ENCODE results near the gene FAM210B. TPM values are rescaled to one million over a fixed set of nuclear protein-coding genes. Genes with fewer than 3 reads are reported as not detected.

The FAM210B gene, protein sequence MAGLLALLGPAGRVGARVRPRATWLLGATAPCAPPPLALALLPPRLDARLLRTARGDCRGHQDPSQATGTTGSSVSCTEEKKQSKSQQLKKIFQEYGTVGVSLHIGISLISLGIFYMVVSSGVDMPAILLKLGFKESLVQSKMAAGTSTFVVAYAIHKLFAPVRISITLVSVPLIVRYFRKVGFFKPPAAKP
- total RNA-seq (10 to 100 TPM; 48.3 to 69.8 (median 57.2) TPM), polyA plus RNA-seq (10 to 100 TPM; 32.6 to 34.2 TPM)
- long read RNA-seq, donor 1, transcript FAM210B-201 (3 exons, 3,046 nt): major isoform, 139 of 152 reads
- long read RNA-seq, donor 1, partial matches to known transcripts: 0 of 152 reads
- long read RNA-seq, donor 1, other reads (novel, unspliced or antisense): 12 of 152 reads
- long read RNA-seq, donor 2, partial matches to known transcripts: 0 of 32 reads
- long read RNA-seq, donor 2, other reads (novel, unspliced or antisense): 29 of 32 reads
- long read RNA-seq, donor 3, transcript FAM210B-201 (3 exons, 3,046 nt): major isoform, 122 of 130 reads
- long read RNA-seq, donor 3, partial matches to known transcripts: 2 of 130 reads
- long read RNA-seq, donor 3, other reads (novel, unspliced or antisense): 6 of 130 reads

GRCh38 chr20:56358600-56359211, at the start of gene FAM210B:
Gene FAM210B, plus strand, starts transcription at chr20:56358974. Its CDS starts 32 bp downstream, at chr20:56359006.
- Histone ChIP-seq H3K27ac (peak within 1 kb of the TSS; percentile 81 to 91 (median 86)), H3K36me3 (peaks cover 0 to 14% (median 0%) of the 10 kb centered on the region in 9 donors), H3K4me3 (peak within 1 kb of the TSS; percentile 68 to 99 (median 89)), H3K9me3 (no peaks in the 10 kb centered on the region), H3K4me1 (peaks cover 6 to 42% (median 30%) of the 10 kb centered on the region in 12 donors), H3K27me3 (no peaks in the 10 kb centered on the region)
- intact Hi-C loops (cut with DNase I): loop anchor here in 4 of 10 donors (1.0 to 5.0 kb wide), 3 partner anchors 34 kb away; partner anchors contain the start of genes AURKA (in 4 of the 4) and CSTF1 (in 4 of the 4)
- DNase-seq: peak; percentile 89 to 94 (median 93)
- WGBS, 4 donors: 1 to 10% (median 2%) methylated on average over 9 to 63 of the region's 63 CpGs
- TF ChIP-seq, protein P1, sequence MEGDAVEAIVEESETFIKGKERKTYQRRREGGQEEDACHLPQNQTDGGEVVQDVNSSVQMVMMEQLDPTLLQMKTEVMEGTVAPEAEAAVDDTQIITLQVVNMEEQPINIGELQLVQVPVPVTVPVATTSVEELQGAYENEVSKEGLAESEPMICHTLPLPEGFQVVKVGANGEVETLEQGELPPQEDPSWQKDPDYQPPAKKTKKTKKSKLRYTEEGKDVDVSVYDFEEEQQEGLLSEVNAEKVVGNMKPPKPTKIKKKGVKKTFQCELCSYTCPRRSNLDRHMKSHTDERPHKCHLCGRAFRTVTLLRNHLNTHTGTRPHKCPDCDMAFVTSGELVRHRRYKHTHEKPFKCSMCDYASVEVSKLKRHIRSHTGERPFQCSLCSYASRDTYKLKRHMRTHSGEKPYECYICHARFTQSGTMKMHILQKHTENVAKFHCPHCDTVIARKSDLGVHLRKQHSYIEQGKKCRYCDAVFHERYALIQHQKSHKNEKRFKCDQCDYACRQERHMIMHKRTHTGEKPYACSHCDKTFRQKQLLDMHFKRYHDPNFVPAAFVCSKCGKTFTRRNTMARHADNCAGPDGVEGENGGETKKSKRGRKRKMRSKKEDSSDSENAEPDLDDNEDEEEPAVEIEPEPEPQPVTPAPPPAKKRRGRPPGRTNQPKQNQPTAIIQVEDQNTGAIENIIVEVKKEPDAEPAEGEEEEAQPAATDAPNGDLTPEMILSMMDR (IDR thresholded peaks at IDR 0.05): no peak
- TF ChIP-seq POLR2A (IDR thresholded peaks at IDR 0.05): peak; percentile 33 to 59
- ATAC-seq: peak; percentile 92 to 98 (median 96)

- H3K4me1 ChIP-seq: no peaks in the 10 kb centered on the region
- H3K36me3 ChIP-seq: no peaks in the 10 kb centered on the region
- no peak for DNase-seq
- no peak for ATAC-seq
- peaks cover 0 to 10% (median 0%) of the 10 kb centered on the region in 12 donors for H3K9me3 ChIP-seq
- no peak overlapping the region for H3K27ac ChIP-seq
- TF ChIP-seq, protein P1 (IDR thresholded peaks at IDR 0.05): no peak
- TF ChIP-seq POLR2A (IDR thresholded peaks at IDR 0.05): no peak
- no peak overlapping the region for H3K4me3 ChIP-seq
- H3K27me3 ChIP-seq: peaks cover 0 to 6% (median 0%) of the 10 kb centered on the region in 9 donors
- intact Hi-C loops (cut with DNase I): no loop called here
- WGBS, 4 donors: 63 to 76% (median 69%) methylated on average over 8 of the region's 8 CpGs
Observed at GRCh38 chr20:56316051-56316450, 42.7 kb upstream of the FAM210B start.

DNA sequence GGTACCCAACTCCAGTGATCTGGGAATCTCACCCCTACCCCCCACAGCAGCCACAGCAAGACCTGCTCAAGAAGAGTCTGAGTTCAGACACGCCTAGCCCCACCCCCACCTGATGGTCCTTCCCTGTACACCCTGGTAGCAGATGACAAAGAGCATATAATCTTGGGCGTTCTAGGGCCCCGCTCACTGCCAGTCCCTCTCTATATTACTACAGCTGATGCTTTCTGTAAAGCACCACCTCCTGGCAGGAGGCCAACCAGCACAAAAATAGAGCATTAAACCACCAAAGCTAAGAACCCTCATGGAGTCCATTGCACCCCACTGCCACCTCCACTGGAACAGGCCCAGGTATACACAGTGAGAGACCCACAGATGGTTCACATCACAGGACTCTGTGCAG, 42.3 kb upstream of the FAM210B start:
- H3K27ac ChIP-seq: no peak overlapping the region
- DNase-seq: no peak
- WGBS, 4 donors: 80 to 100% (median 85%) methylated on average over 1 to 3 of the region's 3 CpGs
- no peak overlapping the region for H3K4me3 ChIP-seq
- ATAC-seq: no peak
- TF ChIP-seq POLR2A (IDR thresholded peaks at IDR 0.05): no peak
- TF ChIP-seq, protein P1 (IDR thresholded peaks at IDR 0.05): no peak
- no peaks in the 10 kb centered on the region for H3K4me1 ChIP-seq
- H3K36me3 ChIP-seq: no peaks in the 10 kb centered on the region
- peaks cover 0 to 6% (median 0%) of the 10 kb centered on the region in 9 donors for H3K27me3 ChIP-seq
- H3K9me3 ChIP-seq: peaks cover 0 to 10% (median 0%) of the 10 kb centered on the region in 12 donors
- intact Hi-C loops (cut with DNase I): no loop called here

- ATAC-seq: no peak
- no peak for DNase-seq
- no peaks in the 10 kb centered on the region for H3K4me1 ChIP-seq
- TF ChIP-seq, protein P1 (IDR thresholded peaks at IDR 0.05): no peak
- TF ChIP-seq POLR2A (IDR thresholded peaks at IDR 0.05): no peak
- peaks cover 0 to 17% (median 0%) of the 10 kb centered on the region in 9 donors for H3K27me3 ChIP-seq
- H3K4me3 ChIP-seq: no peak overlapping the region
- no peak overlapping the region for H3K27ac ChIP-seq
- H3K9me3 ChIP-seq: no peaks in the 10 kb centered on the region
- intact Hi-C loops (cut with DNase I): no loop called here
- 32 to 58% (median 50%) methylated on average over 4 of the region's 4 CpGs for WGBS, 4 donors
- H3K36me3 ChIP-seq: no peaks in the 10 kb centered on the region
Observed at GRCh38 chr20:56322681-56323080, 36.1 kb upstream of the FAM210B start.

All from heart left ventricle (tissue), 16 donors.